K562 (cell line): ENCODE data around the gene TMEM127. TPM values are rescaled to one million over a fixed set of nuclear protein-coding genes. Genes with fewer than 3 reads are reported as not detected.

ENCODE experiments used
- ARID3A ChIP-seq: IDR thresholded peaks from 2 replicates; pipeline ENCODE4 v1.6.1; 2012; ENCODE audit warnings: low read depth, low read length, improper control_type of control experiment, borderline replicate concordance
- ESRRB ChIP-seq: fragments of 250-450 bp; sonication (Bioruptor Pico); IDR thresholded peaks from 2 replicates; pipeline ENCODE4 v1.5.0; 2020; ENCODE audit warnings: mild to moderate bottlenecking, moderate library complexity, borderline replicate concordance
- KAT7 ChIP-seq: sonication (generic); formaldehyde crosslinking; IDR thresholded peaks from 2 replicates; pipeline ENCODE4 v1.8.0; 2022; ENCODE audit warnings: missing genetic modification reagents, mild to moderate bottlenecking, borderline replicate concordance
- MTA3 ChIP-seq: fragments of 450-650 bp; formaldehyde crosslinking; IDR thresholded peaks from 2 replicates; pipeline ENCODE4 v1.6.1; 2017; ENCODE audit warnings: mild to moderate bottlenecking, borderline replicate concordance
- USF1 ChIP-seq: sonication (generic); formaldehyde crosslinking; IDR thresholded peaks from 2 replicates; pipeline ENCODE4 v1.9.0; 2022; ENCODE audit warnings: mild to moderate bottlenecking, missing genetic modification reagents
- ZFP1 ChIP-seq: fragments of 450-650 bp; formaldehyde crosslinking; IDR thresholded peaks from 2 replicates; pipeline ENCODE4 v1.4.0; 2020; ENCODE audit warnings: mild to moderate bottlenecking, mixed read lengths
- ZNF408 ChIP-seq: fragments of 250-450 bp; sonication (Bioruptor Pico); IDR thresholded peaks from 2 replicates; pipeline ENCODE4 v1.4.0; 2020; ENCODE audit warnings: low read depth, mild to moderate bottlenecking, moderate library complexity
- ZNF639 ChIP-seq, 2 experiments: fragments of 200-800 bp in 1 of 2; sonication (Bioruptor generic) in 1 of 2; sonication (generic) in 1 of 2; formaldehyde crosslinking in 1 of 2; IDR thresholded peaks in 1 of 2; conservative IDR thresholded peaks in 1 of 2; 2 replicates each; pipeline versions ENCODE4 v1.5.0 to v1.6.1; 2016 to 2020; ENCODE audit warnings: missing compliant biosample characterization in 1 of 2, missing genetic modification characterization in 1 of 2, missing genetic modification reagents in 1 of 2
- polyA plus RNA-seq, 8 experiments: library from polyadenylated mRNA; depleted of rRNA in 4 of 8; stranded (reverse) in 5 of 8; unstranded in 3 of 8; fragments of >200 nt; fragmentation: Nextera tagmentation in 2 of 8; fragmentation: Illumina TruSeq in 1 of 8; extraction: Ambion mirVana in 2 of 8; extraction: Trizol in 1 of 8; gene quantifications; 2 replicates each; pipeline versions ENCODE4 v1.2.1 to v1.2.3, GENCODE V29; 2011 to 2014; ENCODE audit warnings: inconsistent platforms in 1 of 8, missing spikeins in 1 of 8
- total RNA-seq, 7 experiments: library from RNA; depleted of rRNA in 6 of 7; stranded (reverse); fragments of >200 nt in 6 of 7; fragmentation: Illumina TruSeq in 2 of 7; extraction: Trizol in 2 of 7; gene quantifications; 2 replicates each; pipeline versions ENCODE4 v1.2.1 to v1.2.3, GENCODE V29; 2011 to 2021; ENCODE audit warnings: low replicate concordance in 1 of 7
- TF ChIP-seq, protein P1 (sequence below): fragments of 450-650 bp; IDR thresholded peaks from 2 replicates; pipeline ENCODE4 v1.6.1; 2016; ENCODE audit warnings: low read depth
- TF ChIP-seq, protein P2 (sequence below): fragments of 250-450 bp; sonication (Bioruptor Pico); IDR thresholded peaks from 2 replicates; pipeline ENCODE4 v1.5.0; 2021
- TF ChIP-seq, protein P3 (sequence below): conservative IDR thresholded peaks from 2 replicates; pipeline ENCODE4 v1.6.1; 2011; ENCODE audit warnings: low read depth, mild to moderate bottlenecking, low read length; ENCODE audit not compliant: control insufficient read depth

The TMEM127 gene
- total and polyA plus RNA-seq, 9 of the 15 experiments (the other 6 are each of a cell fraction or from before 2014, with no cell fraction given) = 1.7 to 20.0 (median 9.9) TPM

GRCh38 chr2:96225016-96225533 is 40.7 kb downstream of the TMEM127 start (continued):
- TF ChIP-seq, protein P1, sequence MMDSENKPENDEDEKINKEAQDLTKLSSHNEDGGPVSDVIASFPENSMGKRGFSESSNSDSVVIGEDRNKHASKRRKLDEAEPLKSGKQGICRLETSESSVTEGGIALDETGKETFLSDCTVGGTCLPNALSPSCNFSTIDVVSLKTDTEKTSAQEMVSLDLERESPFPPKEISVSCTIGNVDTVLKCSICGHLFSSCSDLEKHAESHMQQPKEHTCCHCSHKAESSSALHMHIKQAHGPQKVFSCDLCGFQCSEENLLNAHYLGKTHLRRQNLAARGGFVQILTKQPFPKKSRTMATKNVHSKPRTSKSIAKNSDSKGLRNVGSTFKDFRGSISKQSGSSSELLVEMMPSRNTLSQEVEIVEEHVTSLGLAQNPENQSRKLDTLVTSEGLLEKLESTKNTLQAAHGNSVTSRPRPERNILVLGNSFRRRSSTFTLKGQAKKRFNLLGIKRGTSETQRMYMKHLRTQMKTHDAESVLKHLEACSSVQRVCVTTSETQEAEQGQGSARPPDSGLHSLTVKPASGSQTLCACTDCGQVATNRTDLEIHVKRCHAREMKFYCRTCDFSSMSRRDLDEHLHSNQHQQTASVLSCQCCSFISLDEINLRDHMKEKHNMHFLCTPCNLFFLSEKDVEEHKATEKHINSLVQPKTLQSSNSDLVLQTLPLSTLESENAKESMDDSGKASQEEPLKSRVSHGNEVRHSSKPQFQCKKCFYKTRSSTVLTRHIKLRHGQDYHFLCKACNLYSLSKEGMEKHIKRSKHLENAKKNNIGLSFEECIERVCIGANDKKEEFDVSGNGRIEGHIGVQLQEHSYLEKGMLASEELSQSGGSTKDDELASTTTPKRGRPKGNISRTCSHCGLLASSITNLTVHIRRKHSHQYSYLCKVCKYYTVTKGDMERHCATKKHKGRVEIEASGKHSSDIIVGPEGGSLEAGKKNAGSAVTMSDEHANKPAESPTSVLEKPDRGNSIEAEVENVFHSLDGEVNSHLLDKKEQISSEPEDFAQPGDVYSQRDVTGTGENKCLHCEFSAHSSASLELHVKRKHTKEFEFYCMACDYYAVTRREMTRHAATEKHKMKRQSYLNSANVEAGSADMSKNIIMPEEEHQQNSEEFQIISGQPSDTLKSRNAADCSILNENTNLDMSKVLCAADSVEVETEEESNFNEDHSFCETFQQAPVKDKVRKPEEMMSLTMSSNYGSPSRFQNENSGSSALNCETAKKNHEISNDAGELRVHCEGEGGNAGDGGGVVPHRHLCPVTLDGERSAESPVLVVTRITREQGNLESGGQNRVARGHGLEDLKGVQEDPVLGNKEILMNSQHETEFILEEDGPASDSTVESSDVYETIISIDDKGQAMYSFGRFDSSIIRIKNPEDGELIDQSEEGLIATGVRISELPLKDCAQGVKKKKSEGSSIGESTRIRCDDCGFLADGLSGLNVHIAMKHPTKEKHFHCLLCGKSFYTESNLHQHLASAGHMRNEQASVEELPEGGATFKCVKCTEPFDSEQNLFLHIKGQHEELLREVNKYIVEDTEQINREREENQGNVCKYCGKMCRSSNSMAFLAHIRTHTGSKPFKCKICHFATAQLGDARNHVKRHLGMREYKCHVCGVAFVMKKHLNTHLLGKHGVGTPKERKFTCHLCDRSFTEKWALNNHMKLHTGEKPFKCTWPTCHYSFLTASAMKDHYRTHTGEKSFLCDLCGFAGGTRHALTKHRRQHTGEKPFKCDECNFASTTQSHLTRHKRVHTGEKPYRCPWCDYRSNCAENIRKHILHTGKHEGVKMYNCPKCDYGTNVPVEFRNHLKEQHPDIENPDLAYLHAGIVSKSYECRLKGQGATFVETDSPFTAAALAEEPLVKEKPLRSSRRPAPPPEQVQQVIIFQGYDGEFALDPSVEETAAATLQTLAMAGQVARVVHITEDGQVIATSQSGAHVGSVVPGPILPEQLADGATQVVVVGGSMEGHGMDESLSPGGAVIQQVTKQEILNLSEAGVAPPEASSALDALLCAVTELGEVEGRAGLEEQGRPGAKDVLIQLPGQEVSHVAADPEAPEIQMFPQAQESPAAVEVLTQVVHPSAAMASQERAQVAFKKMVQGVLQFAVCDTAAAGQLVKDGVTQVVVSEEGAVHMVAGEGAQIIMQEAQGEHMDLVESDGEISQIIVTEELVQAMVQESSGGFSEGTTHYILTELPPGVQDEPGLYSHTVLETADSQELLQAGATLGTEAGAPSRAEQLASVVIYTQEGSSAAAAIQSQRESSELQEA = no peak
- TF ChIP-seq USF1 (CRISPR knock-in tag) = no peak
- TF ChIP-seq ARID3A = no peak
- TF ChIP-seq MTA3 = peak; percentile 30; the same call in 1 of the 2 replicates
- TF ChIP-seq ZNF639 (CRISPR knock-in tag; conservative IDR thresholded peaks at IDR 0.05 in 1 of 2, IDR thresholded peaks at IDR 0.05 in 1 of 2) = peak in 1 of 2 experiments; percentile 94; a peak in 2 of 4 replicates
- TF ChIP-seq KAT7 (CRISPR knock-in tag) = no peak
- peak; percentile 53; the same call in 1 of the 2 replicates for TF ChIP-seq ZFP1 (CRISPR knock-in tag)
- no peak for TF ChIP-seq ZNF408 (CRISPR knock-in tag)
- no peak for TF ChIP-seq ESRRB
- TF ChIP-seq, protein P2, sequence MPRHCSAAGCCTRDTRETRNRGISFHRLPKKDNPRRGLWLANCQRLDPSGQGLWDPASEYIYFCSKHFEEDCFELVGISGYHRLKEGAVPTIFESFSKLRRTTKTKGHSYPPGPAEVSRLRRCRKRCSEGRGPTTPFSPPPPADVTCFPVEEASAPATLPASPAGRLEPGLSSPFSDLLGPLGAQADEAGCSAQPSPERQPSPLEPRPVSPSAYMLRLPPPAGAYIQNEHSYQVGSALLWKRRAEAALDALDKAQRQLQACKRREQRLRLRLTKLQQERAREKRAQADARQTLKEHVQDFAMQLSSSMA = no peak
- TF ChIP-seq, protein P3, sequence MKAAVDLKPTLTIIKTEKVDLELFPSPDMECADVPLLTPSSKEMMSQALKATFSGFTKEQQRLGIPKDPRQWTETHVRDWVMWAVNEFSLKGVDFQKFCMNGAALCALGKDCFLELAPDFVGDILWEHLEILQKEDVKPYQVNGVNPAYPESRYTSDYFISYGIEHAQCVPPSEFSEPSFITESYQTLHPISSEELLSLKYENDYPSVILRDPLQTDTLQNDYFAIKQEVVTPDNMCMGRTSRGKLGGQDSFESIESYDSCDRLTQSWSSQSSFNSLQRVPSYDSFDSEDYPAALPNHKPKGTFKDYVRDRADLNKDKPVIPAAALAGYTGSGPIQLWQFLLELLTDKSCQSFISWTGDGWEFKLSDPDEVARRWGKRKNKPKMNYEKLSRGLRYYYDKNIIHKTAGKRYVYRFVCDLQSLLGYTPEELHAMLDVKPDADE = no peak
